NB4 (cell line): ENCODE data around the gene TBX10.

Experiments
- DNase-seq: peaks from one replicate; pipeline ENCODE4 v3.0.0; 2010; ENCODE audit warnings: low read depth
- H3K4me3 ChIP-seq: one replicate; pipeline ENCODE4 v1.5.1; 2011; ENCODE audit warnings: mild to moderate bottlenecking, low read depth, low read length, moderate library complexity
- MYC ChIP-seq: IDR thresholded peaks from 2 replicates; pipeline ENCODE4 v1.6.1; 2011; ENCODE audit warnings: low read depth, low read length
- POLR2A ChIP-seq: IDR thresholded peaks from 2 replicates; pipeline ENCODE4 v1.6.1; 2011; ENCODE audit warnings: mild to moderate bottlenecking; ENCODE audit not compliant: insufficient read length; ENCODE audit errors: extremely low read depth
- TF ChIP-seq, protein P1 (sequence below): IDR thresholded peaks from one replicate; pipeline ENCODE4 v1.5.1; 2012; ENCODE audit warnings: low read depth, low read length
- TF ChIP-seq, protein P2 (sequence below): IDR thresholded peaks from 2 replicates; pipeline ENCODE4 v1.6.1; 2011; ENCODE audit warnings: low read depth, low read length

TBX10 gene

DNA sequence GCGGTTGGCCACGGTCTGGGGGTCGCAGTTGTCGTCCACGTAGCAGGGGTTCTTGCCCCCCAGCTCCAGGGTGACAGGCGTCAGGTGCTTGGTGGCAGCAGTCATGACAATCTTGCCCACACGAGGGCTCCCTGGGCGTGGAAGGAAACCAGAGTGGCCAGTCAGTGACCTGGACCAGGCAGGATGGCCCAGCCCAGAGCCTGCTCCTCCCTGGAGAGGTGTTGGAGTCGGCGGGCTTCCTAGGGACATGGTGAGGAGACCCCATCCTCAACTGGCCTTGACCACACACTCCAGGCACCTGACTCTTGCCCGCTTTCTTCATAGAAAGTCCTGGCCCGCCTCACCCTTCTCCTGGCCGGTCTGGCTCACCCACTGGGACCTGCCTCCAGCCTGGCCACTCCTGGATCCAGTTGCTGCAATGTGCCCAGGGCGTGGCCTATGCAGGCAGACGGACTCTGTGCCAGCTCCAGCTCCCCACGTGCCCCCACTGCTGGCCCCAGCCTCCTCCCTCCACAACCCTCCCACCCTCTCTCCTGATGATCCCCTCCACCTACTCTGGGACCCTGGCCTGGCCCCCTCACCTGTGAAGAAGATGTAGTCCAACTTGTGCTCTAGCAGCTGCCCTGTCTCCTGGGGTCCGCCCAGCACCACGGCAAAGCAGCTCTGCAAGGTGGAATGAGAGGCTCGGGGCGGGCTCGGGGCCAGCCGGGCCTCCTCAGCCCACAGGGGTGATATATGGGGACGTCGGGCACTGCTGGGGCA is 26.2 kb upstream of the TBX10 start:
- H3K4me3 ChIP-seq: no peak overlapping the region
- DNase-seq: no peak
- TF ChIP-seq, protein P1, sequence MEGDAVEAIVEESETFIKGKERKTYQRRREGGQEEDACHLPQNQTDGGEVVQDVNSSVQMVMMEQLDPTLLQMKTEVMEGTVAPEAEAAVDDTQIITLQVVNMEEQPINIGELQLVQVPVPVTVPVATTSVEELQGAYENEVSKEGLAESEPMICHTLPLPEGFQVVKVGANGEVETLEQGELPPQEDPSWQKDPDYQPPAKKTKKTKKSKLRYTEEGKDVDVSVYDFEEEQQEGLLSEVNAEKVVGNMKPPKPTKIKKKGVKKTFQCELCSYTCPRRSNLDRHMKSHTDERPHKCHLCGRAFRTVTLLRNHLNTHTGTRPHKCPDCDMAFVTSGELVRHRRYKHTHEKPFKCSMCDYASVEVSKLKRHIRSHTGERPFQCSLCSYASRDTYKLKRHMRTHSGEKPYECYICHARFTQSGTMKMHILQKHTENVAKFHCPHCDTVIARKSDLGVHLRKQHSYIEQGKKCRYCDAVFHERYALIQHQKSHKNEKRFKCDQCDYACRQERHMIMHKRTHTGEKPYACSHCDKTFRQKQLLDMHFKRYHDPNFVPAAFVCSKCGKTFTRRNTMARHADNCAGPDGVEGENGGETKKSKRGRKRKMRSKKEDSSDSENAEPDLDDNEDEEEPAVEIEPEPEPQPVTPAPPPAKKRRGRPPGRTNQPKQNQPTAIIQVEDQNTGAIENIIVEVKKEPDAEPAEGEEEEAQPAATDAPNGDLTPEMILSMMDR: no peak
- TF ChIP-seq POLR2A (no peak), MYC (no peak)
- TF ChIP-seq, protein P2, sequence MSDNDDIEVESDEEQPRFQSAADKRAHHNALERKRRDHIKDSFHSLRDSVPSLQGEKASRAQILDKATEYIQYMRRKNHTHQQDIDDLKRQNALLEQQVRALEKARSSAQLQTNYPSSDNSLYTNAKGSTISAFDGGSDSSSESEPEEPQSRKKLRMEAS: no peak

DNA sequence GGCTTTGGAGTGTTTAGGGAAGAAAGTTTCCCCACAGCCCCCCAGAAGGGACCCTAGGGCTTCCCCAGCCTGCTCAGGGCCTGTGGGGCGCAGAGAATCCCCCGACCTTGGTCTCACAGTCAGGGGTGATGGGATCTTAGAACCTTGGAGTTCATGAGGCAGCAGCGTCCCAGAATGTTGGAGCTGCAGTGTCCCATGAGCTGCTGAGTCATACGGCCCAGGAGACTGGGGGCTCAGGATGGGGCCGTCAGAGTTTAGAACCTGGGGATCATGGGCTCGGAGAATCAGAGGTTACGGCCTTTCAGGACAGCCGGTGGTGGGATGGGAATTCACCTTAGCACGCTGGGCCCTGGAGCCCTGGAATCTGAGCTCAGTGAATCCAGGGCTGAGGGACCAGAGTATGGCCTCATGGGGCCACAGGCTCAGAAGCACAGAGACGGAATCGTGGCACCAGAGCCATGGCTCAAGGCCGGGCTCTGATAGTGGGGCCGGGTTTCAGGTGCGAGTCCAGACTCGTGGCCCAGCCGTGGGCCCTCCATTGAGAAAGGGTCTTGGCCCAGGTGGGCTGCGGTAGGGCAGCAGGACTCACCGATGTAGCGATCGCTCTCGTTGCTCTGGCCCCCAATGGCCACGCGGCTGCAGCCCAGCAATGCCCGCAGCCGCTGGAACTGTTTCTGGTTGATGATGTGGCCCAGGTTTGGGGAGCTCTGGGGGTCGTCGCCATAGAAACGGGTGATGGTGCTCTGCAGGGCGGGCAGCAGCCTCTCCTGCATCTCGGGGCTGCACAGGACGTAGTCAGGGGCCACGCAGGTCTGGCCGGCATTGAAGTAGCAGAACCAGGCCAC is 25.4 kb upstream of the TBX10 start:
- TF ChIP-seq, protein P1: no peak
- TF ChIP-seq MYC (no peak), POLR2A (no peak)
- TF ChIP-seq, protein P2: no peak
- H3K4me3 ChIP-seq: no peak overlapping the region
- no peak for DNase-seq

DNA sequence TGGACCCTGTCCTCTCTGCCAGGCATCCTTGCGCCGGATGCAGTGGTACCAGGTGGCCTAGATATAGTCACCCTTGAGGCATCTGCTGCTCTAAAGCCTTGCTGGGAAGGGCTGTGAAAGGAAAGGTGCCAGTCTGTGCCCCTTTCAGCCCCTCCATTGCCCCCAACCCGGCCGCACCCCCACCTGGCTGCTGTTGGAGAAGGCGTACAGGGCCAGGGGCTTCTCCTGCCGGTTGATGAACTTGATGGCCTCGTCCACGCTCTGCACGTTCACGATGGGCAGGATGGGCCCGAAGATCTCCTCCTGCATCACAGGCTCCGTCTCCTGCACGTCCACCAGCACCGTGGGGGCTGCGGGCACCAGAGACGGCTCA is 24.6 kb upstream of the TBX10 start:
- no peak for DNase-seq
- TF ChIP-seq, protein P2: no peak
- TF ChIP-seq POLR2A (no peak), MYC (no peak)
- TF ChIP-seq, protein P1: no peak
- H3K4me3 ChIP-seq: no peak overlapping the region

DNA sequence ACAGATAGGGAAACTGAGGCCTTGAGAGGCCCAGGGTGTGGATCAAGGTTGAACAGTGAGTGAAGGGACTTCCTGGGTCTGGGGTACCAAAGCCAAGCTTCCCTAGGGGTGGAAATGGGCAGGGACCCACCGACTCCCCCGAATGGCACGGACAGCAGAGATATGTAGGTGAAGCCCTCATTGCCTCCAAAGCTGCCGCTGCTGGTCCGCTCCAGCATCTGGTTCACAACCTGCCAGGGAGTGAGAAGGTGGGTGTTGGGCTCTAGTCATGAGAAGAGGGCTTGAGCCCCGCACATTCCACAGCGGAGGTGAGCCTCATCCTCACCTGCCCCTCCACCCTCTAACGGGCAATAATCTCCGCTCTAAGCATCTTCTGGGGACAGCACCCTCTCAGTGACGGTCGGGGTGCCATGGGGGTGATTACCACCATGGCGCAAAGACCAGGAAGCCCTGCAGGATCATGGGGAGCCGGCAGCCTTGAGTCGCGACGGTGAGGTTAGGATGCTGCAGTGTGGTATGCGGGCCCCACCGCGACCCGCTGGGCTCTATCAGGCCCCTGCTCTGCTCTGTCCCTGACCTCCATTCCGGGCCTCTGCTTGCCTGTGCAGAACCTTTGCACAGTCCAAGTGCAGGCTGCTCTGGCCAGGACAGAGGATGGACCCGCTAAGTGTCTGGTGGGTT is 24.1 kb upstream of the TBX10 start:
- no peak for DNase-seq
- TF ChIP-seq, protein P2: no peak
- TF ChIP-seq POLR2A (no peak), MYC (no peak)
- TF ChIP-seq, protein P1: no peak
- H3K4me3 ChIP-seq: no peak overlapping the region

DNA sequence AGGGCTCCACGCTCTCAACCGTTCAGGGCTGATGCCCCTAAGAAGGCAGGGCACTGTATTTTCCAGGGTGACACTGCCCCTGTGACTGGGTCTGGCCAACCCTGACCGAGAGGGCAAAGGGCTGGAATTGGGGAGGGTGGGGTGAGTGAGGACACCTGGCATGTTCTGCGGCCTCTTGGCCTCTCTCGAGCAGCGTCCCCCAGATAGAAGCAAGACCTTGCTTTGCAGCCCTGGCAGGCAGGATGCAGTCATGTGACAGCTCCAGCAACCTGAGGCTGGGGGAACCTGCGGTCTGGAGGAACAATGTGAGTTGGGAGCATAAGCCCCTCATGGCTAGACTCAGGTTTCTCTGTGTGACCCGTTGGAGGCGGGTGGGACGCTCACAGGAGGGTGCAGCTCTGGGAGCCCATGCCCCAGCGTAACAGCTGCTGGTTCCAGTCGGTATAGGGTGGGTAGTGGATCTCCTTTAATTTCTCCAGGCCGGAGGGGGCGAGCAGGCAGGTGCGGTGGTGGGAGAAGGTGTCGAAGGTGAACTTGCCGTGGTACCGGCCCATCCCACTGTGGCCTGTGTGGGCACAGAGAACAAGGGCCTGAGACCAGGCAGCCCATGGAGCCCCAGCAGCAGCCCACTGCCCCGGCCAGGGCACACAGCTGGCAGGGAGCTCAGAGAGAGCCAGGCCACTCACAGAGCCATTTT is 23.4 kb upstream of the TBX10 start:
- TF ChIP-seq, protein P1: no peak
- no peak for TF ChIP-seq POLR2A
- no peak for TF ChIP-seq MYC
- no peak for DNase-seq
- H3K4me3 ChIP-seq: no peak overlapping the region
